Testis (tissue), 2 donors: Measurements from ENCODE around the gene CDH13.

Experiments used
- CTCF ChIP-seq, 3 experiments: fragments of 450-650 bp in 2 of 3; fragments of 200-600 bp in 1 of 3; sonication (generic) in 1 of 3; IDR thresholded peaks; one replicate each; pipeline ENCODE4 v1.5.1; 2016 to 2019; ENCODE audit warnings: antibody characterized with exemption in 3 of 3, mild to moderate bottlenecking in 2 of 3, moderate library complexity in 1 of 3
- POLR2A ChIP-seq: fragments of 450-650 bp; IDR thresholded peaks from one replicate; pipeline ENCODE4 v1.6.1; 2017; ENCODE audit warnings: antibody characterized with exemption, mild to moderate bottlenecking, moderate library complexity

- TF ChIP-seq CTCF (IDR thresholded peaks at IDR 0.05) (no peak), POLR2A (no peak)
These were observed 1021.6 kb downstream of the CDH13 start for GRCh38 chr16:83648347-83648746.
